HG03571 (cell line): Measurements from ENCODE around the gene RHEB.
"Not testable (repeated sequence)": the region's sequence is repeated elsewhere in the genome, so short reads cannot be mapped to it uniquely, and the experiment has no call there.

Experiments used
- ATAC-seq: cut with Tn5 transposase; IDR thresholded peaks from one replicate; pipeline ENCODE4 v1.9.1; 2021; ENCODE audit not compliant: unreplicated experiment

The RHEB gene, protein sequence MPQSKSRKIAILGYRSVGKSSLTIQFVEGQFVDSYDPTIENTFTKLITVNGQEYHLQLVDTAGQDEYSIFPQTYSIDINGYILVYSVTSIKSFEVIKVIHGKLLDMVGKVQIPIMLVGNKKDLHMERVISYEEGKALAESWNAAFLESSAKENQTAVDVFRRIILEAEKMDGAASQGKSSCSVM

DNA sequence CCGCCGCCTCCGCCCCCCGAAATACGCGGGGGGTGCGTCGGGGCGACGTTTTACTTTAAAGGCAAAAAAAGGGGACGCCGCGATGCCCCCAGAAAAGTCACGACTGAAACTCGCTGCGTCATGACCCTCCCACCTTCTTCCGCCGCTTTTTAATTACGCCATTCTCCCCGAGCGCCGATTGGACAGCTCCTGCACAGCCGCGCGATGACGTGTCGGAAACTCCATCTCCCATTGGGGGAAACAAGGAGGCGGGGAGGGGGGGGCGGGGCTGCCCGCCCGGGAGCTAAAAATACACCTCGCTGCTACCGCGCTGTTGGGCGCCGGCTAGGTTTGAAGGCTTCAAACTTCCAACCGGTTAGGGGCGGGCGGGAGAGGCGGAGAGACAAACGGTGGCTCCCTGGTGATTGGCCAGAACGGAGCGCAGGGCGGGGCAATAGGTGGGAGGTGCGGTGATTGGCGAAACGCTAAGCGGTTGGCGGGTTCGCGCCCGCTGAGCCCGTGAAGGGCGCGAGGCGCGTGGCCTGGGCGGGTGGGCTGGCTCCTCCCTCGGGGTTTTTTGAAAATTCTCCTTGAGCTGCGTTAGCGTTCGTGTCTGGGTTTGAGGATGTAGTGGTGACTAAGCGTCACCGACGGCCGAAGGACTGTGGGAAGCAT is at the start of gene RHEB:
TSS of gene RHEB (minus strand) at position 131 of the 654 bp plus-strand sequence. CDS start 384 bp downstream, outside the sequence.
- peak; percentile 76 for ATAC-seq

DNA sequence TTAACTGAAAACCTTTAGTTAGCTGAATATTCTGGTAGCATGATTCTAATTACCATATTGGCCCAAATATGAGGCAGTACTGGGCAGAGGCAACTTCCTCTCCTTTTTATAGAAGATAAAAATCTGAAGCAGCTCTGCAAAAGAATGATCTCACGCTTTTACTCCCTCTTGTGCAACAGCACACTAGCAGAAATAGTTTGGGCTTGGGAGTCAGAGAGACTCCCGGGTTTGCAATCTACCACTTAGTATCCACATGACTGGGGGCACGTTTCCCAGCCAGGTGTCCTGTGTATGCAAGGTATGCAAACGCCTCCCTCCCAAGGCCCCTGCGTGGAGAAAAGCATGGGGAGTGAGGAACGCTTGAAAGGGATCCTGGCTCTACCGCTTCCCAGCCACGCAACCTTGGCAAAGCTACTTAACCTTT is 47.2 kb upstream of the RHEB start:
- ATAC-seq: no peak

DNA sequence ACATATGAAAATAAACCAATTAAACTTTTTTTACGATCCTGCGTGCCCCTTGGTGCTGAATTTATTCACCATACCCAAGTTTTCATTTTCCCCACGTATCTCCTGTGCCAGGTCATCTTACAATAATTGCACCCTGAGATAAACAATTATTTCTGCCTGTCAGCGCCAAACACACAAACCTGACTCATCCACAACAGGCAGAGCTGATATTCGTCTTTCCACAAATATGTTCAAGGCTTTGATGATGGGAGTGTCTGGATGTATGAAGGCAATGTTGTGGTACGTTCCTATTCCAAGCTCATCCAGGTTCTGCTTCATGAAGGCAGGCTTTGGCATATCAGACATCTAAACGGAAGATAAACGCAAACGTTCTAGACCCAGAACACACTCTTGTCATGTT is 45.8 kb upstream of the RHEB start:
- ATAC-seq: no peak

DNA sequence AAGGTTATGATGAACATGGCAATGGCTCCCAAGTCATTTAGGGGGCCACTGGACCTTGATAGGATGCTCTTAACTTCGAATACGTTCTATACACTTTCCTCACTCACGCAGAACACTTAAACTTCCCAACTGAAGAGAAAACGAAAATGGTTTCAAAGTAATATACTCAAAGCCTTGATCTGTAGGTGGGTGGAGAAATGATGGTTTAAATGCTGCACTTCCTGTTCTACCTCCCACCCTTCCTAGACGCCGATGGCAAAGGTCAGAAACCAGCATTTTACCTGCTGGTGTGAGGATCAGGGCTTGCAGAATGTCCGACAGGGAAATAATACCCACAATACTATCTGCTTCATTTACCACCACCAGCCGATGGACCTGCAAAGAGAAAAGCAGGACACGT is 40.5 kb upstream of the RHEB start:
- no peak for ATAC-seq

DNA sequence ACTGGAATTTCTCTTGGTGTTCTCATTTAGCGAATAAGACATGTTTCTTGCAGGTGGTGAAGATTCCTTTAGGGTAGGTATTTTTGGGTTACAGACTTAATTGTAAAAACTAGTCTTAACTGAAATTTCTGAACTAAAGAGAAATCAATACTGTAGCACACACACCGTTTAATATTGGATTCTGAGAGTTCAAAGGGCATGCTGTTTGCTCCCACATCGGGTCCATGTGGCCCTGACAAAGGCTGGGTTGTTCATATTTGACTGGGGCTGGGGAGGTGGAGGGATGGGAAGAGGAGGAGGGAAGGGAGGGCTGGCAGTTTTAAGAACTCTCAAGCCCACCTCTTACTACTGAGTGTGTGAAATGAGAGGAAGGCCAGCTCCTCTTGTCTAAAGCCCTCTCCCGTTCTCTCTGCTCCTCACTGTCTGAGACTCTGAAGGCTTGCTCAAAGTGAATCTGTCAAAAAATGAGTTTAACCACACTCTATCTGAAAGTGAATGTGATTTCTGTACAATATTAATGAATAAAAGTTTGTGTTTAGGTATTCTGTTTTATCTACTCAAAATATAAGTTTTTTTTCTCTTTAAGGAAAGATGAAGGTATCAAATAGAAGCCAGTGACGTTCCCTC is 40.0 kb upstream of the RHEB start:
- no peak for ATAC-seq

DNA sequence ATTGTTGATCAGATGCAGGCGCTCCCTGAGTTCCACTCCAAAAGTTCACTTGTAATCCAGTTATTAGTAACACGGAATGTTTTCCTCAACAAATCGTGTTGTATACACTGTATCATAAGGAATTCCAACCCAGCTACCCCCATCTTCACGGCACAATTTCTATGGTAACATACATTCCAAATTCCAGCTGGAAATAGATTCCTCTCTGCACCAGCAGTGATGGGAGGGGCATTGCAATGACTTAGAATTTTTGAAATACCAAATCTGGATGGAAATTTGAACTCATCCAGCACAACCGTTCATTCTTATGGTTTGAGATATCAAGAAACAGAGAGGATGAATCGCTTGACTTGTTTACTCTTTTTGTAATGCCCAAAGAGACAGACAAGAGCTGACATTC is 38.9 kb upstream of the RHEB start:
- no peak for ATAC-seq

DNA sequence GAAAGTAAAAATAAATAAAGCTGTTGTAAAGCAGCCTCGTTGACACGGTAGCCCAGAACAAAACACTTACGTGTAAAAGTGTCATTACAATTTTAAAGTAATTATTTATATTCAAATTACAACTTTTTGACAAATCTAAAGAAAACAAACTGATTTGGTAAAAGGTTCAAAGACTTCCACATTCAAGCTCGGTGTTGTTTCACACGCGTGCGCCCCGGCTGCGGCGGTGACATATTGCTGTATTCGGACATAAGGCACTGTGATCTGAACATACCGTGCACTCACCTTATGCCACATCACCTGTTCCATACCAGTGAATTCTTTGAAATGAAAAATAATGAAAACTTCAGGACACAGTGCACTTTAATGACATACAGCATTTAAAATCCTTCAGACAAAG is 36.9 kb upstream of the RHEB start:
- no peak for ATAC-seq

DNA sequence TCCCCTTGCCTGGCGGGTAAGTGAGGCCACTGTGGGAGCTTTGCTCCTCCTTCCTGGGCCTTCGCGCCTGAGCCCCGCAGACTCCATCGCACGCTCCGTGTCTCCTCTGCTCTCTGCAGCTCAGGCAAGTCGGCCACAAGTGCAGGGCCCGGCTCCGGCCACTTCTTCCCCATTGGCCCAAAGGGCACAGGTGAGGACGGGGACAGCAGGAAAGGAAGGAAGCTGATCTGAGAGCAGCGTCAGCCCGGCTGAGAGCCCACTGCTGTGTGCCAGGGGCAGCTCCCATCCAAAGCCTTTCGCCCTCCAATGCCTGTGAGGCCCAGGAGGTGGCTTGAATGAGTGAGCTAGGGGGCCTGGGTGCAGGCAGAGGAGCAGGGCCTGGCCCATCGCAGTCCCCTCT is 33.7 kb upstream of the RHEB start:
- no peak for ATAC-seq

DNA sequence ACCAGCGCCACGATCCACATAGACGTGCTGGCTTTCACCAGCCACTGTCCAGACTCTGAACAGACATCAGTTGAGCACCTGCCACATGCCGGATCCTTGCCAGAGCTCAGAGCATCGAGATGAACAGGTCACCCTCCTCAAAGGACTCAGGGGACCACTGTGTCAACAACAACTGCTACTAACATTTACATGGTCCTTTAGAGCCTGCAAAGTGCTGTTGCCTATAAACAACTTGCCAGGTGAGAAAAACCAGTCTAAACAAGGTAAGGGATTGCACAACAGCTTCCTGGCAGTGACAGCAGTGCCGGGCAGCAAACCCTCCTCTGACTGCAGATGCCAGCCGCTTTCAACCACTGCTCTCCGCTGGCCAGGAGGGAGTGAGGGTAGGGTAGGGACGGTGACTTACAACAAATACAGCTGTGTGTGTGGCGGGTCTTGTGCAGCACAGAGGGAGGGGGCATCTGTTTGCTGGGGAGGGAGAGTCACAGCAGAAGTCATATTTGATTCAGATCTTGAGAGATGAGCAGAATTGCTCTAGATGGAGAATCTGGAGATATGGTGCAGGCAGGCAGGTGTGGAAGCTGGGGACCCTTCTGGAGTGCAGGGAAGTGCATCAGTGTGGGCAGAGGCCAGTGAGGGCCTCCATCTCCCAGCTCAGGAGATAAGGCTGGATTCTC is 32.8 kb upstream of the RHEB start:
- ATAC-seq: no peak

DNA sequence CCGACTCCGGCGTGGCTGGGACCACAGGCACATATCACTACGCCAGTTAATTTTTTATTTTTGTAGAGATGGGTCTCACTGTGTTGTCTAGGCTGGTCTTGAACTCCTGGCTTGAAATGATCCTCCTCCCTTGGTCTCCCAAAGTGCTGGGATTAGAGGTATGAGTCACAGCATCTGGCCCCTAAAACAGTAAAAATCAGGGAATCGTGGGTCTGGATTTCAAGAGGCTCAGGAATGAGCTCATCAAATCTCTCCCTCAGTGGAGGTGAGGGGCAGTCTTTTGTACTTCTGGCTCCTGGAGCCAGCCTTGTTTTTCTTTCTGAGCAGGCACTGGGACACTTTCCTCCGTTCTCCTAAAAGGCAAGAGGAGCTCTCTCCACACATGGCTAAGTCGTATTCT is 32.1 kb upstream of the RHEB start:
- no peak for ATAC-seq

DNA sequence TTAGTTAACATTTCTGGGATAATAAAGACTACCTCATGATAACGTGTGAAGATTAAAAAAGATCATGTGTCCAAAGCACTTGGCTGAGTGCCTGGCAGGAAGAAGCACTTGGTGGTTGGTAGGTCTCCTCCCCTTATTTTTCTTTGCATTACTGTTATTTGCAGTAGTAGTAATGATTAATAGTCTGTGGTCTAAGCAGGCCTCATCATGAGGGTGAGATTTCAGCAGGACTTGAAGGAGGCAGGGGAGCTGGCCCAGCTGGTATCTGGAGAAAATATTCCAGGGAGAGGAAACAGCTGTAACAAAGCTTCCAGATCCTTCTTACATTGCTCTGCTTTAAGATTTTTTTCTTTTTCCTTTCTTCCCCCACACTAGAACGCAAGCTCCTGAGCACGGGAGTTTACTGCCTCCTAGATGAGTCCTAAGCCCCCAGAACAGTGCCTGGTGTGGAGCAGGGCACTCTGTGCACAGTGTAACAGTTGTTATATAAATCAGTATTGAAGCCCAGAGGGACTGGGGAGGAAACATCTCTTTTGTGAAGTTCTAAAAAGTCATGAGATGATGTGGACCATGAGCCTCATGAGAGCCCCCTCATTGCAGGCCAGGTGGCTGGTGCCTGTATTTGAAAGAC is 31.1 kb upstream of the RHEB start:
- no peak for ATAC-seq

DNA sequence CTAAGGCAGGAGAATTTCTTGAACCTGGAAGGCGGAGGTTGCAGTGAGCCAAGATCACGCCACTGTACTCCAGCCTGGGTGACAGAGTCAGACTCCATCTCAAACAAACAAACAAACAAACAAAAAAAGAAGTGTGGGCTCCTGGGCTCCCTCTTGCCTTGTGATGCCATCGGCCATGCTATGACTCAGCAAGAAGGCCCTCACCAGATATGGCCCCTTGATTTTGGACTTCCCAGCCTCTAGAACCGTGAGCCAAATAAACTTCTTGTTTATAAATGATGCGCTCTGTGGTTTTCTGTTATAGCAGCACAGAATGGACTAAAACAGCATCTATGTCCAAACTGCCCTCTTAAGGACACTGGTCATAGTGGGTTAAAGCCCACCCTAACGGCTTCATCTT is 29.9 kb upstream of the RHEB start:
- ATAC-seq: no peak

DNA sequence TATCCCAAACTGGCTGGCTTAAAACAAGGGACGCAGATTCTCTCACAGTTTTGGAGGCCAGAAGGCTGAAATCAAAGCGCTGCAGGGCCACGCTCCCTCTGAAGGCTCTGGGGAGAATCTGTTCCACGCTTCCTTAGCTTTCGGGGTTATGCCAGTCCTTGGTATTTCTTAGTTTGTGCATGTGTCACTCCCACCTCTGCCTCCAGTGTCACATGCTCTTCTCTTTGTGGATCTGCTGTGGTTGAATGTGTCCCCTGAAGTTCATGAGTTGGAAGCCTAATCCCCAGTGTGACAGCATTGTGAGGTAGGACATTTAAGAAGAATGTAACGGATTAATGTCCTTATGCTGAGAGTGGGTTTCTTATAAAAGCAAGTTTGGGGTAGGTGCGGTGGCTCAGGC is 29.4 kb upstream of the RHEB start:
- ATAC-seq: no peak

DNA sequence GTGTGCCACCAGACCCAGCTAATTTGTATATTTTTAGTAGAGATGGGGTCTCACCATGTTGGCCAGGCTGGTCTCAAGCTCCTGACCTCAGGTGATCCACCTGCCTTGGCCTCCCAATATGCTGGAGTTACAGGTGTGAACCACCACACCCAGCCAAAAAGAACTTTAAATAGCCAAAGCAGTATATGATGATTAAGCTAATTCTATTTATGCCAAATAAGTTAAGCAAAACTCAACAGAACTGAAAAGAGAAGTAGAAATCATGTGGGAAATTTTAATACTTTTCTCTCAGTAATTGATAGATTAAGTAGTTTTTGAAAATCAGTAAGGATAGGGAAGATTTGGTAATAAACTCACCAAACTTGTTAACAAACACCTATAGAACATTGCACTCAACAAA is 24.5 kb upstream of the RHEB start:
- no peak for ATAC-seq

DNA sequence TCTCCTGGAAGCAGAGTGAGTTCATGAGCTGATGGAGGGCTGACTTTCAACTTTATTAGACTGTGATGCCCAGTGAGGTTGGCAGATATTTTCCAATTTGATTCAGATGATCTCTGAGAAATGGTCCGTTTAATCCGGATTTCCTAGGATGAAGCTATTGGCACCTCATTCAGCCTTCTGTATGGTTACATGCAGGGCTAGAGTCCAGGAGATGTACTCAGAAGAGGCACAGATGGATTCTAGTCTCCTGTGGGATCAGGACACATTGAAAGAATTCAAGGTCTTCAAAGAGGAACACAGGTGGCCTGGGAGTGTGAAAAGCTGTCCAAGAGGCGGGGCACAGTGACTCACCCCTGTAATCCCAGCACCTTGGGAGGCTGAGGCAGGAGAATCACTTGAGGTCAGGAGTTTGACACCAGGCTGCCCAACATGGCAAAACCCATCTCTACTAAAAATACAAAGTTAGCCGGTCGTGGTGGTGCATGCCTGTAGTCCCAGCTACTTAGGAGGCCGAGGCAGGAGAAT is 23.0 kb upstream of the RHEB start:
- no peak for ATAC-seq

DNA sequence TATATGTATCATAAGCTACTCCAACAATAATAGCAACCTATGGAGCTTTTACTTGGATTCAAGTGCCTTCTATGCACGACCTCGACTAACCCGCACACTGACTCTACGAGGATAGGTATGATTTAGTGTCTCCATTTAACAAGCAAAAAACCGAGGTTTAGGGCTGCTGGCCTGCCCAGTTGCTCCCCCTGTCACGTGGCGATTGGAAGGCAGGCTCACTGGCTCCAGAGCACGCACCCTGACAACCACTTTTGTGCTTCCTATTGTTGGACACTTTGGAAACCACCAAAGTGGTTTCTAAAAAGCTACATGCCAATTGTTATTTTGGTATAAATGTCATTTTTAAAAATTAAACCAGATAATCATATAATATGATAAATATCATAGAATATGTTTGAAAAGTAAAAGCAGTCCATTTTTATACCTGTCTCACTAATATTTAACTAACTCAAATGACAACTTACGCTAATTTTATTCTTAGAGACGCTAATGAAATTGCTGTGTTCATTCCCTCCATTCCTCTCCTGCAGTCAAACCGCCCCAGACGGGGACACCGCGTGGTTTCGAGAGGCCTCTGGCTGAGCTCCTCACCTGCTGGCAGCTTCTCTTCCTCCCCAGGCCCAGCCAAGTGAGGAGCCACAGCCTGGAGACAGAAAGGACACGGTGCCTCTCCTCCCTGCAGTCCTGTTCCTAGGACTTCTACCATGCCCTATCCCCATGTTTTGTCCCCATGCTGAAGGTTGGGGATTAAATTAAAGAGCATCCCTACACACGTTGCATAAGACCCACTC is 22.2 kb upstream of the RHEB start:
- ATAC-seq: no peak

DNA sequence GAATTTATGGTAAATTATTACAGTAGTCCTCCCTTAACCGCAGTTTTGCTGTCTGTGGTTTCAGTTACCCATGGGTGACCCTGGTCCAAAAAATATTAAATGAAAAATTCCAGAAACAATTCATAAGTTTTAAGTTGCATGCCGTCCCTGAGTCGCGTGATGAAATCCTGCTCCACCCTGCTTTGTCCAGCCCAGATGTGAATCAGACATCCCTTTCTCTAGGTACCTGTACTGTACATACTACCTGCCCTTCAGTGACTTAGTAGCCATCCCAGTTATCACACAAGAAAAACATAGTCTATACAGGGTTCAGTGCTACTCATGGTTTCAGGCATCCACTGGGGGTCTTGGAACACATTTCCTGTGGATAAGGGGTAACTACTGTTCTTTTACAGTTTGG is 20.5 kb upstream of the RHEB start:
- ATAC-seq: no peak

DNA sequence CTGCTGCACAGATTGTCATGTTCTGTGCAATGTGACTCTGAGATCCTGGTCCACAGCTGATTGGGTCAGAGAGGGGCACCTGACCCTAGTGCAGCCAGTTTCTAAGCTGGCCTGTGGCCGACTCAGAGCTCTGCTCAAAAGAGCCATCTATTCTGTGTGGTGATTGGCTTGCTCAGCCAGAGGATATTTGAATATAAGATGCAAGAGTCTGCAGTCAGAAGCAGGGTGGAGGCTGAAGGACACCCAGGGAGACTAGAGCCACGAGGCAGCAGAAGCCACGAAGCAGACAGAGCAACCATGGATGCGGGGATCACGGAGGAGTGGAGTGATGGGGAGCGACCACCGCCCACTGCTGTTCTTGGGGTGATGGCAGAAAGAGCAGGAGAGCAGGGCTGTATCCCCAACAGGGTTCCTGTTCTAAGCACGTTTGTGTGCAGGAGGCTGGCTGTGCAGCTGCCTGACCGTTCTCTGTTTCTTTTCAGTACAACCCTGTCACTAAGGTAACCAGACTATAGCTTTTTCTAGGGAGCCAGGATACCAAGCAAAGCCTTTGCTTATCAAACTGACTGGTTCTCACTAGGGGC is 19.5 kb upstream of the RHEB start:
- ATAC-seq: no peak

DNA sequence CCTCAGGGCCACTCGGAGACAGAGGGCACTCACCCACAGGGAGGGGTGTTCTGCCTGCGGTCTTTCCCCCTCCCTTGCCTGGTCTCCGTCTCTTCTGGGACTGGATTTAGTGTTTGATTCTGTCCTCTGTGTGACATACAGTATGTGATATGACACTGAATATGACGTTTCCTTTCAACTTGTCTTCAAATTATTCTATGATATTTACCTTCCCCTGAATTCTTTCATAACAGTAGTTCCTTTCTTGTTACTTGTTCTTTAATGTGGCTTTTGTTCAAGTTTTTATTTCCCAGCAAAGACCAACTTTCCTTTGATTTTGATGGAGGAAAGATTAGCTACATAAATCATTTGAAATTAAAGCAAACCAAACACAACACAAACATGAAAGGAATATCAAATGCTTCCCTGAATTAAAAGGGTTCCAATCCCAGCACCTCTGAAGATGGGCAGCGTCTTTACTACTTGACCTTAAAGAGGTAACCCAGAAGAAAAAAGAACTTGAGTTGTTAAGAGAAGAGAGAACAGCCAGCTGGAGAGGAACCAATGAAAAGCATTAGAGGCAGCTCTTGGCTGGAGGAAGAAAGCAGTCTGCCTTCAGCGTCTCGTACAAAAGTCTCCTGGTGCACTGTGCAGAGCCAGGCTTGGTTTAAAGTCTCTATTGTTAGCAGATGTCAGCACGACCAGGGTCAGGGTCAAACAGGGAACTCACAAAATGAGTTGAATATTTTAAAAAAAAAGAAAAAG is 18.3 kb upstream of the RHEB start:
- no peak for ATAC-seq

DNA sequence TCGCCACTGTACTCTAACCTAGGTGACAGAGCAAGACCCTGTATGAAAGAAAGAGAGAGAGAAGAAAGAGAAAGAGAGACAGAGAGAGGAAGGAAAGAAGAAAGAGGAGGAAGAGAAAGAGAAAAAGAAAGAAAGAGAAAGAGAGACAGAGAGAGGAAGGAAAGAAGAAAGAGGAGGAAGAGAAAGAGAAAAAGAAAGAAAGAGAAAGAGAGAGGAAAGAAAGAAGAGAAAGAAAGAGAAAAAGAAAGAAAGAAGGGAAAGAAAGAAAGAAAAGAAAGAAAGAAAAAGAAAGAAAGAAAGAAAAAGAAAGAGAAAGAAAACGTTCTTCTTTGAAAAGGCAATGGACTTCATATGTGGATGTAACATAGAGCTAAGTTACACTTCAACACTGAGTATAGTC is 16.5 kb upstream of the RHEB start:
- ATAC-seq: not testable (repeated sequence)
